ENCODE data around the gene ADAMTS6.

GRCh38 chr5:65307931-65308330 is 173.8 kb downstream of the ADAMTS6 start:
- TF ChIP-seq CTCF (IDR thresholded peaks at IDR 0.05) (no peak), POLR2A (IDR thresholded peaks at IDR 0.05) (no peak)

Data from Peyer's patch (tissue), 4 donors.